HG03103 (cell line): Measurements from ENCODE around the gene ALPI.

ENCODE experiments used
- ATAC-seq: cut with Tn5 transposase; IDR thresholded peaks from one replicate; pipeline ENCODE4 v1.9.1; 2021; ENCODE audit warnings: low read depth; ENCODE audit not compliant: unreplicated experiment

The ALPI gene

GRCh38 chr2:232458661-232459418 lies 2.9 kb downstream of the ALPI start:
- ATAC-seq = no peak

DNA sequence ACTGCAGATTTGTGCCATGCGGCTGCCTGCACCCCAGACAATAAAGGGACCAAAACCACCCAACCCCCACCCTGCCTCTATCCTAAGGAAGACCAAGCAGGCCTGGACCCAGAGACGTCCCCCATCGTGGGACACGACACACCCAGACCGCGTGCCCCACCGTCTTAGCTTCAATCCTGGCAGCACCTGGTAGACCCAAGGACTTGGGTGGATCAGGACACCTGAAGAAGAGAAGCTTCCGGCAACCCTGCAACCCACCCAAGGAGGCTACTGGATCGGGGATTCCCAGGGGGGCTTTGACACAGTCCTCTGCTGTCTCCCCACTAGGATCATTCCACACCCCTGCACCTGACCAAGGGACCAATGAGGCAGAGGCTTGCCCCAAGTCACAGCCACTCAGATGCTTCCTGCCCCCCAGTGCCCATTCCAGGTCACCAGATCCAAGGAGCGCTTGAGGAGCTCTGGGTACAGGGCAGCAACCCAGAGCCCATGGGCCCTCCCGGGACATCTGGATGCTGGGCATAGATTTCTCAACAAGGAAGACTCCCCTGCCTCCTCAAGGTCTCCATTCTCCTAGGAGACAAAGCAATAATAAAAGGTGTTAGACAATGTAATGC lies 3.6 kb downstream of the ALPI start:
- no peak for ATAC-seq

DNA sequence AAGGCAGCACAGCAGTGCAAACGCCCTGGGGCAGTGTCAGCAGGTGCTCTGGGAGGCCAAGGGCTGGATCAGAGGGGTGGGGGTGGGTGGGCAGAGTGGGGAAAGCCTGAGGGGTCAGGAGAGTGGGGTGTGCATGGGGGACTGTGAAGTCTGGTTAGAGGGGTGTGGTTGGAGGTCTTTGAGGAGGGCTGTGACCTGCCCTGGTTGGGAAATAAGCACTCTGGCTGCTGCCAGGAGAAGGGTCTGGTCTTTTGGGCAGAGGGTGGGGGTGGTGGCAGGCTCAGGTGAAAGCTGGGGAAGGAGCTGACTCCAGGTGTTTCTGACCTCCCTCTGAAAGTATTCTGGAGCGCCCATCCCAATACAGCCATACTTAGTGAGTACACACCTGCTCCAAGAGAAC lies 4.2 kb downstream of the ALPI start:
- ATAC-seq = no peak

DNA sequence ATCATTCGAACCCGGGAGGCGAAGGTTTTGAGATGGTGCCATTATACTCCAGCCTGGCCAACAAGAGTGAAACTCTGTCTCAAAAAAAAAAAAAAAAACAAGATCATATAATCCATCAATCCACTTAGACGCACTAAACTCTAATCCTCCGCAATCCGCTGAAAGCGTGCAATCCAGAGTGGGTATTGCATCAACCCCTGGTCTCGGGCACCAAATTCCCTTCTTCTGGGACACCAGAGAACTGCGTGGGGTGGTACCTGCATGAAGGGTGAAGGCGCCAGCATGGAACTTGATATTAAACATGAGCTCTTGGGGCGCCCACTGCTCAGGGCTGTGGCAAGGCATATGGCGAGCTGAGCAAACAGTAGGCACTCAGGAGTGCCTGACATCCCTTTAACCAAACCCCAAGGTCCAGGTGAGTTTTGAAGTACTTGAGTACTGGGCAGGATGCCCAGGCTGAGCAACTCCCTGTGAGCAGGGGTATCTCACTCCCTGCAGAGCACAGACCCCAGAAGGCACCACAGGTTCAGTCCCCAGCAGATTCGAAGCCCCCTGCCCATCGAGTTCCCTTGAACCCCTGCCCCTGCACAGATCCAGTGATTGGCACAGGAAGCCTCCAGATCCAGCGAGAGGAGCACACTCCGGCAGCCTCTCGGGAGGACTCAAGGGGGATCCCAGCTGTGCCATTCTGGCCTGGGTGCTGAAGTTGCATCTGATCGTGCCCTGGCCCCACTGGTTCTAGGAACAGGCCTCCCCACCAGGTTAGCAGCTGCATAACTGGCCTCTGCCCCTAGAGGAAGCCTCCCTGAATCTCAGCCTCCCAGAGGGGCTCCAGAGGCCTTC lies 8.0 kb downstream of the ALPI start:
- no peak for ATAC-seq

DNA sequence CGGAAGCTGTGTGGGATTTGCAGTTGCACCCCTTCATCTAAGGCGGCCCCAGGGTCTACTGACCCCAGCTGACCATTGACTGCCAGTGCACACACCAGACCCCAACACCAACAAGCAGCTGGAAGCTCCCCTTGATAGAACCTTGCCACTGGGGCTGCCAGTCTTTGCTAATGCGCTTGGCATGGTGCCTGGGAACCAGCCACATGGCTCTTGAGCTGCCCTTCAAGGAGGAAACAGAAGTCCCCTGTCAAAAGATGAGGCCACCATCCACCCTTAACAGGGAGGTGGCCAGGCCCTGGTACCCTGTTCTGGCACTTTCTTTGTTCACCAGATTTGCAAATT lies 8.6 kb downstream of the ALPI start:
- ATAC-seq = no peak

GRCh38 chr2:232465061-232465460 lies 9.1 kb downstream of the ALPI start:
- ATAC-seq = no peak

- no peak for ATAC-seq
Observed at GRCh38 chr2:232466221-232466620, 10.3 kb downstream of the ALPI start.

DNA sequence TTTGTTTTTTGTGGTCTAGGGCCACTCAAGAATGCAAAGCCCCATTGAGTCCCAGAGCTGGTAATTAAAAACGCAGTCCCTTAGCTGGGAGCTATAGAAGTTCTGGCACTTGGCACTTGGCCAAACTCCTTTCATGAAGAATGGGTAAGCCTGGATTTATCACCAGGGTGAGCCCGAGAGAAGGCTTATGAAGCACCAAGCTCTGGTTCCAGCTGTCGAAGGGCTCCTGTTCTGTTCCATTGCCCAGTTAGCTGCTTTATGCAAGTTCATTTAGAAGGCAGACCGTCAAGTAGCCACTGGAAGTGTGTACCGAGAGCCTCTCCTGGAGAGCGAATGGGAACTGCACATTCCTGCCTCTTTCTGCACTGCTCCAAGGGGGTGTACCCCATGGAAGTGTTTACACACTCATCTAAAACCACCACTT lies 17.5 kb downstream of the ALPI start:
- ATAC-seq = no peak

DNA sequence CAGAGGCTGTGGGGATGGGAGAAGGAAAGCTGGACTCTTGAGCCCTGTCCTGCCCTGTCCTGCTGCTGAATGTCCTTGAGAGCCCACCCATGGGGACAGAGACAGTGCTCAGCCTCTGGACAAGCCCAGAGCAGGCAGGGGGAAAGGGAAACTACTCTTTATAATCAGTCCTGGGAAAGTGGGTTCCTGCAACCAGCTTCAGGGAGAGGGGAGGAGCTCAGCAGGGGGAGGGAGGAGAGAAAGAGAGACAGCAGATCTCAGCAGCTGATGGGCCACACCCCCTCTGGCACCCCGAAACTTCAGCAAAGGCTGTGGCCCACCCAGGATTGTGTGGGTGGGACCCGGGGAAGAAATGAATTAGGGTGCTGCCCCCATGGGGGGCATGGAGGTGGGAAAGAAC lies 20.1 kb downstream of the ALPI start:
- ATAC-seq = no peak

DNA sequence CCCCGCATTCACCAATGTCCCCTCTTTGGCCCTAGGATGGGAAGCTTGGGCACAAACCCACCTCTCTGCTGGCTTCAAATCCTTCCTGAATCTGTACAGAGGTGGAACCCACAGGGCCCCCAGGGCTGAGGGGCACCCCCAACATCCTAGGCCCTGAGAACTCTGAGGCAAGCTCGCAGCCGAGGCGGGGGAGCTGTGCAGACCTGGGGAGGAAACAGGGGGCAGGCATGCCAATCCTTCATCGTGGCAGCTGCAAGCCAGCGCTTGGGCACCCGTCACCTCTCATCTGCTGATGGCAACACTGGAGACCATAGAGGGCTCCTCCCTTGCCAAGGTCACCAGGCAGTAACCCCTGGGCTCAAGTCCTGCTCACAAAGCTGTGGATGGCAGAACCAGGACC lies 20.8 kb downstream of the ALPI start:
- ATAC-seq = no peak

GRCh38 chr2:232477751-232478510 lies 22.0 kb downstream of the ALPI start:
- ATAC-seq = no peak

GRCh38 chr2:232478571-232479340 lies 22.8 kb downstream of the ALPI start:
- ATAC-seq = no peak

DNA sequence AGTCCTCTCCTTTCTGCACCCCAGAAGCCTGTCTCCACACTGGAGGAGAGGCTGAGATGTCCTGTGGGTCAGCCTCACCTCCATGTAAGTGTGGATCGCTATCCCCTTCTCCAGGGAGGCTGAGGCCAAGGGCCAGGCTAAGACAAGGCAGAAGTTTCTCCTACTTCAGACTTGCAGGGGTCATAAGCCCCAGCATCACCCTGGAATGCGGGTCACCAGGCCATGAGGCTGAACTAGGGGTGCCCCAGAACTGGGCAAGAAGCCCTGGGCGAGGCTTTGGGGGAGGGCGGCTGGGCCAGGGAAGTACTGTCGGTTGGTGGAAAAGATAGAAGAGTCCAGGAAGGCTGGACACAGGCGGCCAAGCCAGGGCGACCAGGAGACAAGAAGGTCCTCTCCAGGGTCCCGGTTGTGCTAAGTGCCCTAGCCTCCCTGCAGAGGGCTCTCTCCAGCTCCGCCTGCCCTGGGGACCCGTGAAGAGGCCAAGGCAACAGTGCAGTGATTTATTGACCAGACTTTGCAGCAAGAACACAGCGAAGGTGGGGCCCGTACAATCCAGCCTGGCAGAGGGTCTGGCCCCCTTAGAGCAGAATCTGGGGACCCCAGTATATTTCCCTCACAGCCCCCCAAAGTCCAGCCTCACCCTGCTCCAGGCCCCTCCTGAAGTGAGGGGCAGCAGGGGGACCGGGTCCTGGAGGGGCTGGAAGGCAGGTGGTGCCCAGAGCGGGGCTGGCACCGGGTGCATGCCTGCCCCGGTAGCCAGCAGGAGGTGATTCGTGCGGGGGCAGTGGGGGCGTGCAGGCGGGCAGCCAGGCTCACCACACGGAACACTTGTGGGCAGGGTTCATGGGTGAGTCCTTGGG lies 23.6 kb downstream of the ALPI start:
- no peak for ATAC-seq

DNA sequence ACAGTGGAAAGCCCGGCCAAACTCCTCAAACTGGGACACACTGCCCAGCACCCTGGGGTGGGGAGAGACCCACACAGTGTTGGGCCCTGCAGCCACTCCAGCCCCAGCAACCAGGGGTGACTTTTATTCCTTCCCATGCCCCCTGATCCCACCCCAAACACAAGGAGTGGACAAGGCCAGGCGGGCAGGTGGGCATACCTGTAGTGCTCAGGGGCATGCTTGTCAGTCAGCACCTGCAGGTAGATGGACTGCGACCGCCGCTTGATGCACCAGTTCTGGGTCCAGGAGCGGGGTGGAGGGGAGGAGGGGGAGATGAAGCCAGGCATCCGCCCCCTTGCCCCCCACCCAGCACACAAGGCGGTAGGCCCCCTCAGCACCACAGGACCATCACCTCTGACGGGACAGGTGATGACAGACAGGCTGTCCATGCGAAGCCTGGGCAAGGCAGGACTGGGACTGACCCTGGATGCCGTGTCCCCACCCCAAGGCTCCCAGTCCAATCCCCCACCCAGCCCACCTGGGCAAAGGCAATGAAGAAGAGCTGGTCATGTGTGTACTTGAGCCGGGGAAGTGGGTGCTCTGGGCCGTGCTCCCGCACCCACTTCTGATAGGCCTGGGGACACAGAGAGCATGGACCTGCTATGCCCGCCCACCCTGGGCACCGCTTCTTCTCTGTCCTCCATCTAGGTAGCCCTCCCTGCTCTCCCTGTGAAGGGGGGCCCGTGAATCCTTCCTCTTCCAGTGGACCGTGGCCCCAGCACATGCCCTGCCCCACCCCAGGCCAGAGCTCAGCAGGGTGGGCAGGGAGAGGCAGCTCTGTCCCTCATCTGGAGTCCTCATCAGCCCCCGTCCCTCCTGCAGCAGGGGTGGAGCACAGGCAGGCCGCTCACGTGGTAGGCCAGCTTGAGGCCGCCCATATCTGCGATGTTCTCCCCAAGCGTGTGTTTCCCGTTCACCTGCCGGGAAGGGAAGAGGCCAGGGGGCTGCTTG lies 24.5 kb downstream of the ALPI start:
- ATAC-seq = no peak

- ATAC-seq = no peak
Observed at GRCh38 chr2:232481322-232482140, 25.6 kb downstream of the ALPI start.

- ATAC-seq = no peak
Observed at GRCh38 chr2:232482301-232483238, 26.6 kb downstream of the ALPI start.
